HepG2 (cell line): Measurements from ENCODE around the gene ARCN1. TPM values are rescaled to one million over a fixed set of nuclear protein-coding genes. Genes with fewer than 3 reads are reported as not detected.

Experiments used
- FIP1L1 ChIP-seq: fragments of 200-400 bp; formaldehyde crosslinking; IDR thresholded peaks from 2 replicates; pipeline ENCODE4 v1.6.1; 2018; ENCODE audit warnings: low read depth, mild to moderate bottlenecking, low read length, moderate library complexity, borderline replicate concordance; ENCODE audit not compliant: insufficient read depth
- FOXA3 ChIP-seq: IDR thresholded peaks from 2 replicates; pipeline ENCODE4 v1.6.1; 2016; ENCODE audit warnings: missing genetic modification reagents, missing compliant biosample characterization
- FUBP1 ChIP-seq: sonication (generic); formaldehyde crosslinking; IDR thresholded peaks from 2 replicates; pipeline ENCODE4 v1.5.1; 2020; ENCODE audit warnings: missing genetic modification reagents, mild to moderate bottlenecking, borderline replicate concordance
- HES4 ChIP-seq: sonication (generic); formaldehyde crosslinking; IDR thresholded peaks from 2 replicates; pipeline ENCODE4 v1.9.0; 2021; ENCODE audit warnings: mild to moderate bottlenecking, missing genetic modification reagents, borderline replicate concordance
- KDM1A ChIP-seq: IDR thresholded peaks from 2 replicates; pipeline ENCODE4 v1.6.1; 2016; ENCODE audit warnings: missing compliant biosample characterization
- MAFG ChIP-seq: sonication (generic); formaldehyde crosslinking; IDR thresholded peaks from 2 replicates; pipeline ENCODE4 v1.5.1; 2020; ENCODE audit warnings: mild to moderate bottlenecking, missing genetic modification reagents
- NR2F2 ChIP-seq: IDR thresholded peaks from 2 replicates; pipeline ENCODE4 v1.6.1; 2012; ENCODE audit warnings: low read depth, inconsistent platforms, borderline replicate concordance
- THAP9 ChIP-seq: sonication (generic); formaldehyde crosslinking; IDR thresholded peaks from 2 replicates; pipeline ENCODE4; 2020; ENCODE audit warnings: missing genetic modification reagents, mild to moderate bottlenecking, borderline replicate concordance
- ZBTB49 ChIP-seq: sonication (generic); formaldehyde crosslinking; IDR thresholded peaks from 2 replicates; pipeline ENCODE4 v1.4.0; 2020; ENCODE audit warnings: missing genetic modification reagents, borderline replicate concordance
- ZNF17 ChIP-seq: sonication (generic); formaldehyde crosslinking; IDR thresholded peaks from 2 replicates; pipeline ENCODE4 v1.5.0; 2020; ENCODE audit warnings: mild to moderate bottlenecking, missing genetic modification reagents
- ZNF362 ChIP-seq: sonication (generic); formaldehyde crosslinking; IDR thresholded peaks from 2 replicates; pipeline ENCODE4 v1.4.0; 2020; ENCODE audit warnings: missing genetic modification reagents, mild to moderate bottlenecking, borderline replicate concordance
- ZNF552 ChIP-seq: sonication (generic); formaldehyde crosslinking; IDR thresholded peaks from 2 replicates; pipeline ENCODE4 v1.9.0; 2022; ENCODE audit warnings: missing genetic modification reagents, mild to moderate bottlenecking, borderline replicate concordance
- ZNF703 ChIP-seq: sonication (generic); formaldehyde crosslinking; IDR thresholded peaks from 2 replicates; pipeline ENCODE4 v1.5.1; 2020; ENCODE audit warnings: missing genetic modification reagents, mild to moderate bottlenecking, moderate library complexity, borderline replicate concordance
- ZNF75D ChIP-seq: sonication (generic); formaldehyde crosslinking; IDR thresholded peaks from 2 replicates; pipeline ENCODE4 v1.8.1; 2023; ENCODE audit warnings: missing genetic modification reagents, mild to moderate bottlenecking, borderline replicate concordance
- ZSCAN22 ChIP-seq: sonication (generic); formaldehyde crosslinking; IDR thresholded peaks from 2 replicates; pipeline ENCODE4 v1.4.0; 2020; ENCODE audit warnings: mild to moderate bottlenecking, missing genetic modification reagents
- polyA plus RNA-seq, 8 experiments: library from polyadenylated mRNA; depleted of rRNA in 3 of 8; stranded (reverse) in 7 of 8; unstranded in 1 of 8; fragments of >200 nt; fragmentation: Illumina TruSeq in 4 of 8; extraction: Trizol in 4 of 8; gene quantifications; 2 replicates each; pipeline versions ENCODE4 v1.2.1 to v1.2.3, GENCODE V29; 2011 to 2016; ENCODE audit warnings: low read depth in 4 of 8, missing spikeins in 1 of 8, mixed read lengths in 1 of 8; ENCODE audit not compliant: insufficient read depth in 1 of 8
- total RNA-seq, 5 experiments: library from RNA; depleted of rRNA; stranded (reverse); fragments of >200 nt; fragmentation: Illumina TruSeq; extraction: Trizol; gene quantifications; 2 replicates each; pipeline ENCODE4 v1.2.3, GENCODE V29; 2016; ENCODE audit warnings: low read depth in 1 of 5
- TF ChIP-seq, protein P1 (sequence below): sonication (generic); formaldehyde crosslinking; IDR thresholded peaks from 2 replicates; pipeline ENCODE4 v1.8.1; 2022; ENCODE audit warnings: mild to moderate bottlenecking, missing genetic modification reagents
- TF ChIP-seq, protein P2 (sequence below): sonication (generic); formaldehyde crosslinking; IDR thresholded peaks from 2 replicates; pipeline ENCODE4 v1.5.1; 2020; ENCODE audit warnings: missing genetic modification reagents, mild to moderate bottlenecking, borderline replicate concordance

Gene ARCN1
- total and polyA plus RNA-seq, 2 of the 13 experiments (the other 11 are each of a cell fraction or from before 2014, with no cell fraction given) = 148 to 200 TPM

GRCh38 chr11:118530683-118531596 lies 41.3 kb upstream of the ARCN1 start, which contains the start of gene TMEM25 (continued):
- TF ChIP-seq ZNF17 (CRISPR knock-in tag) (0 out of 2 replicates have a peak, but pooled peaks have one; percentile 61), FOXA3 (CRISPR knock-in tag) (no peak; the same call in 1 of the 2 replicates), THAP9 (0 out of 2 replicates have a peak, but pooled peaks have one; percentile 12), ZNF362 (CRISPR knock-in tag) (no peak), KDM1A (CRISPR knock-in tag) (no peak), NR2F2 (no peak), FIP1L1 (no peak), ZNF552 (CRISPR knock-in tag) (no peak), ZNF703 (CRISPR knock-in tag) (no peak), FUBP1 (CRISPR knock-in tag) (no peak), HES4 (CRISPR knock-in tag) (peak; percentile 87), MAFG (CRISPR knock-in tag) (no peak), ZBTB49 (CRISPR knock-in tag) (no peak), ZNF75D (no peak), ZSCAN22 (CRISPR knock-in tag) (no peak)
- TF ChIP-seq, protein P1, sequence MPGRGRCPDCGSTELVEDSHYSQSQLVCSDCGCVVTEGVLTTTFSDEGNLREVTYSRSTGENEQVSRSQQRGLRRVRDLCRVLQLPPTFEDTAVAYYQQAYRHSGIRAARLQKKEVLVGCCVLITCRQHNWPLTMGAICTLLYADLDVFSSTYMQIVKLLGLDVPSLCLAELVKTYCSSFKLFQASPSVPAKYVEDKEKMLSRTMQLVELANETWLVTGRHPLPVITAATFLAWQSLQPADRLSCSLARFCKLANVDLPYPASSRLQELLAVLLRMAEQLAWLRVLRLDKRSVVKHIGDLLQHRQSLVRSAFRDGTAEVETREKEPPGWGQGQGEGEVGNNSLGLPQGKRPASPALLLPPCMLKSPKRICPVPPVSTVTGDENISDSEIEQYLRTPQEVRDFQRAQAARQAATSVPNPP = no peak; the same call in 1 of the 2 replicates
- TF ChIP-seq, protein P2, sequence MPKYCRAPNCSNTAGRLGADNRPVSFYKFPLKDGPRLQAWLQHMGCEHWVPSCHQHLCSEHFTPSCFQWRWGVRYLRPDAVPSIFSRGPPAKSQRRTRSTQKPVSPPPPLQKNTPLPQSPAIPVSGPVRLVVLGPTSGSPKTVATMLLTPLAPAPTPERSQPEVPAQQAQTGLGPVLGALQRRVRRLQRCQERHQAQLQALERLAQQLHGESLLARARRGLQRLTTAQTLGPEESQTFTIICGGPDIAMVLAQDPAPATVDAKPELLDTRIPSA (CRISPR knock-in tag) = no peak
